Retina (tissue), 1 donor: ENCODE data around the gene LRRC19.

Experiments used
- DNase-seq: peaks from one replicate; pipeline ENCODE4 v3.0.0-alpha.2; 2016

The LRRC19 gene

GRCh38 chr9:26955921-26956859, 49.3 kb downstream of the LRRC19 start, which contains the start of gene IFT74:
Gene IFT74, plus strand, starts transcription at chr9:26956412. Its CDS starts 5,556 bp downstream, at chr9:26961968.
- DNase-seq = peak; percentile 96

GRCh38 chr9:26955222-26955903, 50.1 kb downstream of the LRRC19 start:
- peak; percentile 9 for DNase-seq

GRCh38 chr9:26954050-26954508, 51.4 kb downstream of the LRRC19 start:
- no peak for DNase-seq

- DNase-seq = no peak
These were observed 53.7 kb downstream of the LRRC19 start for GRCh38 chr9:26951794-26952193.

- no peak for DNase-seq
These were observed 55.0 kb downstream of the LRRC19 start for GRCh38 chr9:26950521-26950920.

GRCh38 chr9:26949637-26950069, 55.8 kb downstream of the LRRC19 start:
- DNase-seq = no peak

GRCh38 chr9:26947736-26948135, 57.7 kb downstream of the LRRC19 start:
- DNase-seq = no peak

- DNase-seq = peak; percentile 100
These were observed 58.4 kb downstream of the LRRC19 start, which contains the start of gene PLAA for GRCh38 chr9:26946753-26947727. Gene PLAA, minus strand, starts transcription at chr9:26947242. Its CDS starts 197 bp downstream, at chr9:26947045.

- DNase-seq = no peak
These were observed 59.9 kb downstream of the LRRC19 start for GRCh38 chr9:26945591-26945990.
